ENCODE measurements around the gene PMM1.
"Not testable (repeated sequence)": the region's sequence is repeated elsewhere in the genome, so short reads cannot be mapped to it uniquely, and the experiment has no call there.

PMM1 gene

DNA sequence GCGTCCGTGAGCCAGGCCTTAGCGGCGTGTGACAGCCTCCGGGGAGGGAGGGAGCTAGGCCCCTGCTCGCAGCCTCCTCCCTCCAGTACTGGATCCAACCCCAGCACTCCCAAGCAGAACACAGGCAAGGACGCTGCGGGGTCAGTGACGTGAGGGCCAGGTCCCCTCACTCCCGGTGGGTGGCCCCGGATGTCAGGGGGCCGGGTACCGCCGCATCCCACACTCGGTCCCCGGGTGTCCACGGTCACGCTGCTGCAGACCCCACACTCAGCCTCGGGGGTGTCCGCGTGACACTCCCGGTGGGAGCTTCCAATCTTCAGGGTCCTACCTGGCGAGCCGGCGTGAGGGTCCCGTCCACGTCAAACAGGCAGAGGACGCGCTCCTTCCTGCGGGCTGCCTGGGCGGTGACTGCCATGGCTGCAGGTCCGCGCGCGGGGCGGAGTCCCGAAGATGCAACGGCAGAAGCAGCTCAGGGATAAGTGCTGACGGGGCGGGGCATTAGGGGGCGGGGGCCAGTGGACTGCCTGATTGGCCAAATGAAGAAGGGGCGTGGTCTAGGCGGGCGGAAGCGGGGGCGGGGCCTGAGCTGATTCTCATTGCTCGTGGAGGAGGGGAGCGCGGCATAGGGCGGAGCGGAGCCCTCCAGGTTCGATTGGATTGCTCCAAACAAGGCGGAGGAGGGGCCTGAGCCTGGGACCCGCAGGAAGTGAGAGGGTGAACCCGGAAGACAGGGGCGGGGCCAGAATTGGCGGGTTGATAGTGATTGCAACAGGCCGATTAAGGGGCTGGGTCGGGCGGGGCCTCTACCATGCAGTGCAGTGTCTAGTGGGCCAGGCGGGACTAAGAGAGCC, at the start of gene PMM1:
TSS of gene PMM1 (minus strand) at position 450 of the 851 bp plus-strand sequence. CDS start at position 415, 35 bp downstream.
- DNase-seq, result peak; percentile 100

DNA sequence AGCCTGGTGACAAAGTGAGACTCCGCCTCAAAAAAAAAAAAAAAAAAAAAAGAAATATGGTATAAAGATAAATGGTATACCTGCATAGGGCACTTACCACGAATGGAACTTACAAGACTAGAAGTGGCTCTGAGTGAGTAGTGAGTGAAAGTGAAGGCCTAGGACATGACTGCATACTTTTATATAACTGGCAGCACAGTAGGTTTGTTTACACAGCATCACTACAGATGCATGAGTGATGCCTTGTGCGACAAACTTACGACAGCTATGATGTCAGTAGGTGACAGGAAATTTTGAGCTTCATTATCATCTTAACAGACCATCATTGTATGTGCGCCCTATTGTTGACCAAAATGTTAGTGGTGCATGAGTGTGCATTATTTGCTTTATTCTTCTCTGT, 49.1 kb upstream of the PMM1 start:
- no peak for DNase-seq

- DNase-seq, result no peak
Observed at GRCh38 chr22:41638124-41638523, 48.5 kb upstream of the PMM1 start.

DNA sequence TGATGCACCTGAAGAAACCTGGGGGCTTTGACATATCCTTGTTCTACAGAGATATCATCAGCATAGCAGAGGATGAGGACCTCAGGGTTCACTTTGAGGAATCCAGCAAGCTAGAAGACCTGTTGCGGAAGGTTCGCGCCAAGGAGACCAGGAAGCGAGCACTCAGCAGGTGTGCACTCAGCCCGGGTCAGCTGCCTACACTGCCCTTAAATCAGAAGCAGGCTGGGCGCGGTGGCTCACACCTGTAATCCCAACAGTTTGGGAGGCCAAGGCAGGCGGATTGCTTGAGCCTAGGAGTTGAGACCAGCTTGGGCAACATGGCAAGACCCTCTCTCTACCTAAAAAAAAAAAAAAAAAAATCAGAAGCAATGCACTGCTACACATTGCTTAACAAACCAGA, 48.0 kb upstream of the PMM1 start:
- not testable (repeated sequence) for DNase-seq

DNA sequence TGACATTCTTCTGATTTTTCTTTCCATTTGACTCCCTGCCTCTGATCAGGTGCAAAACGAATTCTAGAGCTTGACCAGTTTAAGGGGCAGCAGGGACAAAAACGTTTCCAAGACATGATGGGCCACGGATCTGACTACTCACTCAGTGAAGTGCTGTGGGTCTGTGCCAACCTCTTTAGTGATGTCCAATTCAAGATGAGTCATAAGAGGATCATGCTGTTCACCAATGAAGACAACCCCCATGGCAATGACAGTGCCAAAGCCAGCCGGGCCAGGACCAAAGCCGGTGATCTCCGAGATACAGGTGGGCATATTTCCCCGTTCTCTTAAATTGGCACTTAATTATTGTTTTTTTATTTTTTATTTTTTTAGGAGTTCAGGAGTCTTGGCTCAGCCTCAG, 46.8 kb upstream of the PMM1 start:
- no peak for DNase-seq

DNA sequence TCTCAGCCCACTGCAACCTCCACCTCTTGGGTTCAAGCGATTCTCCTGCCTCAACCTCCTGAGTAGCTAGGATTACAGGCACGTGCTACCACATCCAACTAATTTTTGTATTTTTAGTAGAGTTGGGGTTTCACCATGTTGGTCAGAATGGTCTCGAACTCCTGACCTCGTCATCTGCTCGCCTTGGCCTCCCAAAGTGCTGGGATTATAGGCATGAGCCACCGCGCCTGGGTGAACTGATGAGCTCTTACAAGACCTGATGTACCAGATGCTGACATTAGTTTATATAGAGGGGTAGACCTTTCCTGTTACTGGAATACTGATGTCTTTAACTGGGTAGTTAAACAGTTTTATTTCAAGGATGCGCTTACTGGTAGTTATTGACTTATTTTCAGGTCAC, 45.0 kb upstream of the PMM1 start:
- DNase-seq, result not testable (repeated sequence)

DNA sequence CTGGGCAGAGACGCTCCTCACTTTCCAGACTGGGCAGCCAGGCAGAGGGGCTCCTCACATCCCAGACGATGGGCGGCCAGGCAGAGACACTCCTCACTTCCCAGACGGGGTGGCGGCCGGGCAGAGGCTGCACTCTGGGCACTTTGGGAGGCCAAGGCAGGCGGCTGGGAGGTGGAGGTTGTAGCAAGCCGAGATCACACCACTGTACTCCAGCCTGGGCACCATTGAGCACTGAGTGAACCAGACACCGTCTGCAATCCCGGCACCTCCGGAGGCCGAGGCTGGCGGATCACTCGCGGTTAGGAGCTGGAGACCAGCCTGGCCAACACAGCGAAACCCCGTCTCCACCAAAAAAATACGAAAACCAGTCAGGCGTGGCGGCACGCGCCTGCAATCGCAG, 42.0 kb upstream of the PMM1 start:
- DNase-seq, result not testable (repeated sequence)

- DNase-seq, result not testable (repeated sequence)
Observed at GRCh38 chr22:41631115-41631514, 41.5 kb upstream of the PMM1 start.

GRCh38 chr22:41625577-41625976, 35.9 kb upstream of the PMM1 start:
- DNase-seq, result no peak

GRCh38 chr22:41621911-41622179, 32.2 kb upstream of the PMM1 start:
- no peak for DNase-seq

DNA sequence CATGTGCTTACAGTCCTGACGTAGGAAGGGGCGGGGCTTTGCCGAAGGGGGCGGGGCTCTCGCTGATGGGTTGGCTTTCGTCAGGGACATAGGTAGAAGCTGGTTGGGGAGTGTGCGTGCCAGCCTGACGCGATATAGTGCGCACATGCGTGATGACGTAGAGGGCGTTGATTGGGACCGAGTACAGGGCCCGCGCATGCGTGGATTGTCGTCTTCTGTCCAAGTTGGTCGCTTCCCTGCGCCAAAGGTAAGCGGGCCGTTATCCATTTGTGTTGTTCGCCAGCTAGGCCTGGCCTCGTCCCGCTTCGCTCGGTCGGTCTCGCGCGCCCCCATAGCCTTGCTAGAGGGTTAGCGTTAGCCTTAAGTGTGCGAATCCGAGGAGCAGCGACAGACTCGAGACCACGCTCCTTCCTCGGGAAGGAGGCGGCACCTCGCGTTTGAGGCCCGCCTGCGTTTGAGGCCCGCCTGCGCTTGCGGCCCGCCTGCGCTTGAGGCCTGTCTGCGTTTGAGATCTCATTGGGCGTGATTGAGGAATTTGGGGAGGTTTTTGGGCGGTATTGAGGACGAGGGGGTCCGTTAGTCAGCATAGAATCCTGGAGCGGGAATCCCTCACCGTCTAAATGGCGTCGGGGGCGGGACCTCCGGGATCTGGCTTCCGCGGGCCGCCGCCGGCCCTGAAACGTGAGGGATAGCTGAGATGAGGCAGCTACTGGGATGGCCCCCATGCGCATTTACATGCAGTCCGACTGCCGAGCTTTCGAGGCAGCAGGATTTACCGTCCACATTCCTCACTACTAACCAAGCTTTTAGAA, 31.7 kb upstream of the PMM1 start, which contains the start of gene XRCC6:
TSS of gene XRCC6 (plus strand) at position 197 of the 812 bp plus-strand sequence. CDS start 710 bp downstream, outside the sequence.
- DNase-seq, result peak; percentile 100

DNA sequence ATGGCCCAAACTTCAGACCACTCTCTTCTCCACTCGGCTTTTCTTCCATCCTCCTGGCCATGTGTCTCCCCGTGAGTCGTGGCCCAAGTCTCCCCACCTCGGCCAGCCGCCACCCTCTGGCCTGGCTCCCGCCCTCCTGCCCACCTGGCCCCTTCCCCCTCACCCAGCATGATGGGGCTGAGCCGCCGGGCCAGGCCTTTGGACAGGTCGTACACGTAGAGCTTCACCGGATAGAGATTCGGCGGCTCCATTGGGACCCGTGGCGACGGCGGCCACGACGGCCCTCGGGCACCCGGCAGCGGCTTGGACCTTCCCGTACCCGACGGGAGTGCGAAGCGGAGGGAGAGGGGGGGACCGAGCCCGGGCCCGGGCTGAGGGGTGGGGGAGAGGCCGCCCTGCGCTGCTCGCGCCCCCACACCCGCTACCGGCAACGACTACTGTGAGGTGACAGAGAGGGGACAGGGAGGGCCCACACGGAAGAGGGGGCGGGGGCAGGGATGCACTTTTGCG, 31.0 kb upstream of the PMM1 start, which contains the start of gene DESI1:
TSS of gene DESI1 (minus strand) at position 455 of the 510 bp plus-strand sequence. CDS start at position 251, 204 bp downstream.
- no peak for DNase-seq

- peak; percentile 59 for DNase-seq
Observed at GRCh38 chr22:41619979-41620588, 30.4 kb upstream of the PMM1 start.

DNA sequence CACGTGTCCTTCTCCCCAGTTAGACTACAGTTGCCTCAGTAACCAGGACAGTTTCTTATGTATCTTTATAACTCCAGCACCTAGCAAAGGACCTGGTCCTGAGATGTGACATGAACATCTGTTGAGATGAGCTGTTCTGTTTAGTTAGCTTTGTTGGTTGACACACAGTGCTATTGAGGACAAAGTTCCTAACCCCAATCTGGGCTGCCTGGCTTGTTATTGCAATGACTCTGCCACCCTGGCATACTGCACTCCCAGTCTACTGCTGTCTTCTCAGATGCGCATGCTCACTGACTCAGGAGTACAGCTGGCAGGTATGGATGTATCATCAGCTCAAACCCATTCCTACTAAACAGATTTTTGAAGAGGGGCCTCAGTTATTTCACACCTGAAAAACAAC, 23.8 kb upstream of the PMM1 start:
- DNase-seq, result no peak

DNA sequence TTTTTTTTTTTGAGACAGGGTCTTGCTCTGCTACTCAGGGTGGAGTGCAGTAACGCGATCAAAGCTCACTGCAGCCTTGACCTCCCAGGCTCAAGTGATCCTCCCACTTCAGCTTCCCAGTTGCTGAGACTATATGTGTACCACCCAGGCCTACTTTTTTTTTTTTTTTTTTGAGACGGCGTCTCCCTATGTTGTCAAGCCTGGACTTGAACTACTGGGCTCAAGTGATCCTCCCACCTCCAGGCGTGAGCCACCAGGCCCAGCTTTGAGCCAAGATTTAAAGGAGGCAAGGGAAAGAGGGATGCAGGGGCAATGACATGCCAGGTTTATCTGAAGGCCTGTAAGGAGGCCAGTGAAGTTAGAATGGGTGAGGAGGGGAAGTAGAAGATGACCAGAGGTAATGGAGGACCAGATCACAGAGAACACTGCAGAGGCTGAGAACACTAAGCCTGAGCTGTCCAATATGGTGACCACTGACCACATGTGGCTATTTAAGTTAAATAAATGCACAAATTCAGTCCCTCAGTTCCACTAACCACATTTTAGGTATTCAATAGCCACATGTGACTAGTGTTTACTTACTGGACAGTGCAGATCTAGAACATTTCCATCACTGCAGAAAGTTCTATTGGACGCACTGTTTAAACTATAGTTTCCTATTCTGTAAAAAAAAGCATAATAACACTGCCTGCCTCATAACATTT, 23.1 kb upstream of the PMM1 start:
- no peak for DNase-seq

GRCh38 chr22:41608386-41608785, 18.7 kb upstream of the PMM1 start:
- no peak for DNase-seq

GRCh38 chr22:41603873-41604332, 14.3 kb upstream of the PMM1 start:
- DNase-seq, result peak; percentile 81

- no peak for DNase-seq
Observed at GRCh38 chr22:41600976-41601375, 11.3 kb upstream of the PMM1 start.

- no peak for DNase-seq
Observed at GRCh38 chr22:41598891-41599635, 9.4 kb upstream of the PMM1 start.

DNA sequence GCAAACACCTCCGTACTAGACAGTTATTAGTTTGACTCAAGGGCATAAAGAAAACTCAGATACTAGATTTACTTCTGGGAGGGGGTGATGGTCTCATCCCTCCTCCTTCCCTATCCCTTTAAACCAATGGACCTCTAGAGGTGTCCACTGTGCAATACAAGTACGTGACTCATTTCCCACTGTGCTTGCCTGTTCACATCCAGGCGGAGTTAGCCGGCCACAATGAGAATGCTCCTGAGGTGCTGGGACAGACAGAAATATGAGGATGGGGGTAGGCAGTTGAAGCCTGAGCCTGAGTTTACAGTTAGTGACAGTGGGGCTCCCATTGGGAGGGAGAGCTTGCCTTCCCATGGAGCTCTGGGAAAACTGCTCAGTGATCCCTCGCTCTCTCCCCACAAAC, 8.4 kb upstream of the PMM1 start:
- no peak for DNase-seq

DNA sequence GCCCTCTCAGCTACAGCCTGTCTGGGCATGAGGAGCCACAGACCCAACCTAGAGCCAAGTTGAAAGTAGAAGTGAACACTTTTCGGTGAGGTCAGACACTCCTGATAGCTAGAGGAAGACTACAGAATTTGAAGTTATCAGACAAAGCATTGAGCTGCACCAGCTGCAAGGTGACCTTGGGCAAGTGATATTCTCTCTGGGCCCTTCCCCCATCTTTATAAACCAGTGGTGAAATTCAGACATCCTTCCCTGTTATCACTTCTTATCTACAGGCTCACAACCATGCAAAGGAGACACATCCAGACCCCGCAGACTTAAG, 8.0 kb upstream of the PMM1 start:
- DNase-seq, result no peak

Measured in stimulated activated CD4-positive, alpha-beta T cell treated with anti-CD3 and anti-CD28 coated beads, Interleukin-1b, Interleukin-23, amount 100 ng/mL, for 48 hours (primary cell).